K562 (cell line): ENCODE results near the gene SLC7A11. TPM values are rescaled to one million over a fixed set of nuclear protein-coding genes. Genes with fewer than 3 reads are reported as not detected.
A peak's percentile ranks its signal among the peaks of the same experiment; 100 is the strongest.

Source experiments
- ATF3 ChIP-seq, 2 experiments: fragments of 450-650 bp in 1 of 2; sonication (generic) in 1 of 2; formaldehyde crosslinking in 1 of 2; IDR thresholded peaks in 1 of 2; conservative IDR thresholded peaks in 1 of 2; 2 replicates each; pipeline versions ENCODE4 v1.6.1 to v1.8.1; 2016 to 2023; ENCODE audit warnings: mild to moderate bottlenecking in 2 of 2, moderate library complexity in 2 of 2, inconsistent platforms in 1 of 2, missing genetic modification reagents in 1 of 2
- CBX3 ChIP-seq, 2 experiments: IDR thresholded peaks; 1 replicate in 1 of 2; 2 replicates in 1 of 2; pipeline ENCODE4 v1.6.1; 2012; ENCODE audit warnings: inconsistent platforms in 2 of 2, low read length in 2 of 2, borderline replicate concordance in 1 of 2, control low read depth in 1 of 2
- CLOCK ChIP-seq: fragments of 250-450 bp; sonication (Bioruptor Pico); IDR thresholded peaks from 2 replicates; pipeline ENCODE4 v1.4.0; 2020; ENCODE audit warnings: mild to moderate bottlenecking, moderate library complexity, borderline replicate concordance
- FOXA1 ChIP-seq: fragments of 450-650 bp; IDR thresholded peaks from 2 replicates; pipeline ENCODE4 v1.6.1; 2016; ENCODE audit warnings: mild to moderate bottlenecking, borderline replicate concordance
- GATAD2A ChIP-seq: fragments of 450-650 bp; IDR thresholded peaks from 2 replicates; pipeline ENCODE4 v1.6.1; 2017
- GTF2B ChIP-seq: IDR thresholded peaks from 2 replicates; pipeline ENCODE4 v1.6.1; 2011; ENCODE audit not compliant: insufficient read length; ENCODE audit errors: extremely low read depth
- NRF1 ChIP-seq, 2 experiments: fragments of 450-650 bp; IDR thresholded peaks in 1 of 2; conservative IDR thresholded peaks in 1 of 2; 2 replicates each; pipeline ENCODE4 v1.6.1; 2014; ENCODE audit warnings: mild to moderate bottlenecking in 2 of 2
- PKNOX1 ChIP-seq: fragments of 450-650 bp; IDR thresholded peaks from 2 replicates; pipeline ENCODE4 v1.6.1; 2016
- RBM34 ChIP-seq: fragments of 200-400 bp; formaldehyde crosslinking; IDR thresholded peaks from 2 replicates; pipeline ENCODE4 v1.6.1; 2018; ENCODE audit warnings: low read length, borderline replicate concordance; ENCODE audit not compliant: insufficient read depth
- SMARCA4 ChIP-seq: fragments of 450-650 bp; IDR thresholded peaks from 2 replicates; pipeline ENCODE4 v1.6.1; 2016
- SMARCE1 ChIP-seq: fragments of 450-650 bp; IDR thresholded peaks from 2 replicates; pipeline ENCODE4 v1.7.1; 2016; ENCODE audit warnings: mild to moderate bottlenecking
- STAT5A ChIP-seq: IDR thresholded peaks from 2 replicates; pipeline ENCODE4 v1.6.1; 2012; ENCODE audit warnings: low read length, inconsistent platforms, borderline replicate concordance
- TRIM28 ChIP-seq: fragments of 450-650 bp; IDR thresholded peaks from 2 replicates; pipeline ENCODE4 v1.6.1; 2017
- ZBTB33 ChIP-seq: sonication (generic); formaldehyde crosslinking; IDR thresholded peaks from 2 replicates; pipeline ENCODE4 v1.8.1; 2023; ENCODE audit warnings: mild to moderate bottlenecking, missing genetic modification reagents
- ZNF282 ChIP-seq: sonication (generic); formaldehyde crosslinking; IDR thresholded peaks from 2 replicates; pipeline ENCODE4 v1.8.1; 2023; ENCODE audit warnings: missing genetic modification reagents
- ZNF316 ChIP-seq: fragments of 450-650 bp; IDR thresholded peaks from 2 replicates; pipeline ENCODE4 v1.6.1; 2016
- ZNF785 ChIP-seq: fragments of 250-450 bp; sonication (Bioruptor Pico); IDR thresholded peaks from 2 replicates; pipeline ENCODE4 v1.4.0; 2020; ENCODE audit warnings: mild to moderate bottlenecking
- ZZZ3 ChIP-seq: fragments of 450-650 bp; IDR thresholded peaks from 2 replicates; pipeline ENCODE4 v1.6.1; 2016; ENCODE audit warnings: antibody characterized with exemption, mild to moderate bottlenecking, moderate library complexity
- polyA plus RNA-seq, 8 experiments: library from polyadenylated mRNA; depleted of rRNA in 4 of 8; stranded (reverse) in 5 of 8; unstranded in 3 of 8; fragments of >200 nt; fragmentation: Nextera tagmentation in 2 of 8; fragmentation: Illumina TruSeq in 1 of 8; extraction: Ambion mirVana in 2 of 8; extraction: Trizol in 1 of 8; gene quantifications; 2 replicates each; pipeline versions ENCODE4 v1.2.1 to v1.2.3, GENCODE V29; 2011 to 2014; ENCODE audit warnings: inconsistent platforms in 1 of 8, missing spikeins in 1 of 8
- total RNA-seq, 7 experiments: library from RNA; depleted of rRNA in 6 of 7; stranded (reverse); fragments of >200 nt in 6 of 7; fragmentation: Illumina TruSeq in 2 of 7; extraction: Trizol in 2 of 7; gene quantifications; 2 replicates each; pipeline versions ENCODE4 v1.2.1 to v1.2.3, GENCODE V29; 2011 to 2021; ENCODE audit warnings: low replicate concordance in 1 of 7

SLC7A11 gene
- total and polyA plus RNA-seq, 9 of the 15 experiments (the other 6 are each of a cell fraction or from before 2014, with no cell fraction given), result 4.5 to 26.1 (median 13.5) TPM

- TF ChIP-seq ATF3 (IDR thresholded peaks at IDR 0.05) (peak; percentile 78), ATF3 (CRISPR knock-in tag; conservative IDR thresholded peaks at IDR 0.05) (no peak), FOXA1 (no peak), ZZZ3 (no peak), PKNOX1 (peak; percentile 62), GTF2B (no peak), ZNF316 (peak; percentile 90), STAT5A (no peak), CLOCK (CRISPR knock-in tag) (no peak), RBM34 (no peak), ZBTB33 (CRISPR knock-in tag) (no peak), NRF1 (conservative IDR thresholded peaks at IDR 0.05 in 1 of 2, IDR thresholded peaks at IDR 0.05 in 1 of 2) (no peak), ZNF282 (CRISPR knock-in tag) (no peak), CBX3 (IDR thresholded peaks at IDR 0.05; ENCODE audit: borderline replicate concordance in 1 of 2, low read length in 2 of 2) (no peak), SMARCE1 (no peak), SMARCA4 (peak; percentile 49), GATAD2A (no peak), ZNF785 (CRISPR knock-in tag) (no peak), TRIM28 (no peak)
Measured at GRCh38 chr4:138252551-138252950, 10.4 kb upstream of the SLC7A11 start (continued).
